ENCODE results near the gene SLC27A2.

The SLC27A2 gene

DNA sequence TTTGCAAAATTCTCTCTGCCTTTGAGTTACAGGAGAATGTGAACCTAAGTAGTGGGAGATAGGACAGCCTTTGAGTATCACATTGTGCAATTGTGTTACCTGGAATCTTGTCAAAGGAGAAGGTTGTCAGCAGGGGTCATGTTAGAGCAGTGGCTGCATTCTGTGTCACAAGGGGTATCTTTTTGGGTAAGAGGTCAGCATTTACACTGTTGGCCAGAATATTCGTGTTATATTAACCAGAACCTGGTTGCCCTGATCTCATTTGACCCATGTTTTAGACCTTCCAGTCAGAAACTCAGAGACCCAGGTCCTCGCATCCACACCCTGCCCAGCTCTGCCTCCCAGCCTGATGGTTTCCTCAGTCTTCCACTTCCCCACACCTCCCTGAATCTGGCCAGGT, 56.3 kb downstream of the SLC27A2 start:
- DNase-seq (ENCODE audit: low read depth) = no peak

GRCh38 chr15:50241684-50242450, 59.9 kb downstream of the SLC27A2 start:
- no peak for DNase-seq (ENCODE audit: low read depth)

- no peak for DNase-seq (ENCODE audit: low read depth)
Measured at GRCh38 chr15:50244153-50244552, 62.2 kb downstream of the SLC27A2 start.

- no peak for DNase-seq (ENCODE audit: low read depth)
Measured at GRCh38 chr15:50244959-50245624, 63.1 kb downstream of the SLC27A2 start.

DNA sequence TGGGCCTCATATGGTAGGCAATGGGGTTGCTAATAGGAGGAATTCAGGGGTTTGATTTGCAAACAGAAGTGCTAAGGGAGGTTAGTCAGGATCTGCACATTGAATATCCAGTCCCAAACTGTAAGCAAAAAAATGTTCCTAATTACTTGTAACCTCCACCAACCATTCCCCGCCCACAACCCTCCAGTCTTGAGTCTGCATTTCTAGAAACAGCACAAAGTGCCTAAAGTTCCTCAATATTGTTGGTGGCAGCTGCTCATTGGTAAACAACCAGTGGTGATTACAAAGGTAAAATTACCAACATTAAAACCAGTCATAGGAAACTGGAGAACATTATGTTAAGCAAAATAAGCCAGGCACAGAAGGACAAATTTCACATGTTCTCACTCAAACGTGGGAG, 64.6 kb downstream of the SLC27A2 start:
- no peak for DNase-seq (ENCODE audit: low read depth)

GRCh38 chr15:50247819-50248655, 66.0 kb downstream of the SLC27A2 start:
- no peak for DNase-seq (ENCODE audit: low read depth)

DNA sequence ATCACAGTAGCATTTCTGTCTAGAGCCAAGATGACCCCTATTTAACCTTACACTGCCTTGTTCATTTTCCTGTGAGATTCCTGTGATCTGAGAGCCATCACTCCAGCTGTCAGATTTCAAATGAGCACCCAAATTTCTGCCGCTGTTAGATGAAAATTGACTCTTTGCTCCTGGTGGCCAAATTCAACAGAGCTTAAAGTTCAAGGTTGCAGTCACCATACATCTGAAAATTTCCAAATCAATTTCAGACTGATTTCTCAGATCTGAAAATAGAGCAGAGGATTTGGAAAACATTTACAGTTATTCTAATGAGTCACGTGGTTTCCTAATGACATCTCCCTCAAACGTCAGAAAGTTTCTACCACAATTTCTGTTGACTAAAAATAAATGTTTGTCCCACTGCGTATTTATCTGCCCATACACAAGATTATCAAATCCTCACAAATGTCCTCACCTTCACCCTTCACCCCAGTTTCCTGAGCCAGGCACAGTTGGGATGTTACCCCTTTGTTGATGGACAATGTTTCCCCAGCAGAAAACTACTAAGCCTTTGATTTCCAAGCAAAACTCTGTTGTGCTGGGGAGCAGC, 67.1 kb downstream of the SLC27A2 start:
- no peak for DNase-seq (ENCODE audit: low read depth)

DNA sequence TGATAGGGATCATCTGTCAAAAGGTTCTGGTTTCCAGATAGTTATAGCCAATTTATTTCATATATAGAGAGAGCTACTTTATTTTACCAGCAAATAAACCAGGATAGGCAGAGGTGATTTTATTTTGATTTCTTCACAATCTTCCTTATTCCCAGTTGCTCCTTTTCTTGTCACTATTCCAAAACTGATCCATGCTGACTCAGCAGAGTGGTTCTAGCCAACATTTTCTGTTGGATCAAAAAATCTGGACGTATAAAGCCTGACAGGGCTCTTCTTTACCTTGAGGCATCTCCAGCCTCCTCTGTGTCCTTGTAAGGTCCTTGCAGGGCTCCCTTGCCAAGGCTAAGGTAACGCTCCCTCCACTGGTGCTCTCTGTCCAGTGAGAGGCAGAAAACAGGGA, 67.7 kb downstream of the SLC27A2 start:
- DNase-seq (ENCODE audit: low read depth) = no peak

GRCh38 chr15:50250760-50251394, 68.9 kb downstream of the SLC27A2 start:
- no peak for DNase-seq (ENCODE audit: low read depth)

GRCh38 chr15:50251638-50252182, 69.7 kb downstream of the SLC27A2 start:
- no peak for DNase-seq (ENCODE audit: low read depth)

- DNase-seq (ENCODE audit: low read depth) = no peak
Measured at GRCh38 chr15:50252556-50252955, 70.6 kb downstream of the SLC27A2 start.

- DNase-seq (ENCODE audit: low read depth) = peak; percentile 14
Measured at GRCh38 chr15:50256188-50257041, 74.4 kb downstream of the SLC27A2 start.

GRCh38 chr15:50257332-50257731, 75.3 kb downstream of the SLC27A2 start:
- DNase-seq (ENCODE audit: low read depth) = no peak

- no peak for DNase-seq (ENCODE audit: low read depth)
Measured at GRCh38 chr15:50257924-50258323, 75.9 kb downstream of the SLC27A2 start.

GRCh38 chr15:50259276-50259675, 77.3 kb downstream of the SLC27A2 start:
- no peak for DNase-seq (ENCODE audit: low read depth)

DNA sequence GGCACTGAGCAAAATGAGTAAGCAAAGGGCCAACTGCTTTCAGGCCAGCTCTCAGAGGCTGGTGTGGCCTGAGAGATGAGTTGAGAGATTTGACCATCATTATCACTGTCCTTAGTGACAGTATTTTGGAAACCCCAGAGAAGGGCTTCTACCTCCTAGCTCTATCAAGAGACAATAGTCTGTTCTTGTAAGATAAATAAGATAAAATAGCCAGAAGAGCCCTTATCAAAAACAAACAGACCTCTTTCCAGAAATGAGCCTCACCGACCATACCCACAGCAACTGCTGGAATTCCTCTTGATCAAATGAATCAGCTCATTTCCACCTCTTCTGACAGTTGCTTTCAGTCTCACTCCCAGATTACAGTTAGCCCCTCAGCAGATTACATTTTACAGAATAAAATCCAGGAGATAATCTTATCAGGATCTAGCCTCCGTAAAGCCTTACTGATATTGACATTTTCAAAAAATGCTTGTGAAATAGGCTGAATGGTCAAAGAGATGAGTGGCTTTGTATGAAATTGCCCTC, 79.0 kb downstream of the SLC27A2 start:
- no peak for DNase-seq (ENCODE audit: low read depth)

- DNase-seq (ENCODE audit: low read depth) = no peak
Measured at GRCh38 chr15:50261981-50262380, 80.0 kb downstream of the SLC27A2 start.

- no peak for DNase-seq (ENCODE audit: low read depth)
Measured at GRCh38 chr15:50262533-50262932, 80.5 kb downstream of the SLC27A2 start.

DNA sequence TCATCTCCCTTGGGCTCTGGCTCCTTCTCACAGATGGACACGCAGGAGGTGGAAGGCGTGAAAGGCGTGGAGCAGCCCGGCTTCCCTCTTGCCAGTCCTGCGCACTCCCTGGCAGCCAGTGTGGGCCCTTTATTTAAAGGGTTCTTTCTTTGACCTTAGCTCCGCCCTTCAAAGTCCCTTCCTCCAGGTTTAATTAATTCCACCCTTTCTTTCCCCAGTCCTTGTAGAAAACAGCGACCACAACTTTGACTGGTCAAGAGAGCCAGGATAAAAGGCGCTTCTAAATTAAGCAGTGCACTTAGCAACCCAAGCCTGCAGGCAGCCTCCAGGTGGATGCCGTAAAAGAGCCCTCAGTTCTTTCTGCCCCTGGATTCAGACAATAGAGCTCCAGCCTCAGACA, 83.6 kb downstream of the SLC27A2 start, which contains the start of gene HDC:
Gene HDC, minus strand, starts transcription at position 107 of the 400 bp plus-strand sequence. Its CDS starts 103 bp downstream, at position 4.
- DNase-seq (ENCODE audit: low read depth) = no peak

DNA sequence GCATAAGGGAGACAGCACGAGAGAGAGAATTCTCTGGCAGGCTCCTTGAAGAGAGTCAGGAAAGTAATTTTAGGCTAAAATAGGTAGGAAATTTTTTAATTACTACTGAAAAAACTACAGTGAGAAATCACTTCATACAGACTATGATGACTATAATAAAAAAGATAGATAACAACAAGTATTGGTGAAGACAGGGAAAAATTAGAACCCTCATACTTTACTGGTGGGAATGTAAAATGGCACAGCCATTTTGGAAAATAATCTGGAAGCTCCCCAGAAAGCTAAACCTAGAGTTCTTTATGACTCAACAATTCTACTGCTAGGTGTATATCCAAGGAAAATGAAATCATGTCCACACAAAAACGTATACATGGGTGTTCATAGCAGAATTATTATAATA, 85.6 kb downstream of the SLC27A2 start:
- DNase-seq (ENCODE audit: low read depth) = no peak

Data from fibroblast of the conjunctiva (primary cell).